Measurements from ENCODE around the gene ABTB1.

- no peak for TF ChIP-seq SPI1 (IDR thresholded peaks at IDR 0.05; ENCODE audit: low read depth, low read length)
- TF ChIP-seq POLR2A (IDR thresholded peaks at IDR 0.05; ENCODE audit: low read depth, low read length), result no peak
- TF ChIP-seq TAF1 (IDR thresholded peaks at IDR 0.05; ENCODE audit: low read depth, low read length), result no peak
- TF ChIP-seq POLR2AphosphoS5 (IDR thresholded peaks at IDR 0.05; ENCODE audit: low read depth, low read length), result no peak
- no peak for TF ChIP-seq PAX5 (IDR thresholded peaks at IDR 0.05; ENCODE audit: insufficient read depth, low read length, severe bottlenecking)
Measured at GRCh38 chr3:127634653-127635052, 38.1 kb upstream of the ABTB1 start.

Data from GM12891 (cell line).